NB4 (cell line): Measurements from ENCODE around the gene TBR1.

ENCODE experiments used
- DNase-seq: peaks from one replicate; pipeline ENCODE4 v3.0.0; 2010; ENCODE audit warnings: low read depth
- H3K4me3 ChIP-seq: one replicate; pipeline ENCODE4 v1.5.1; 2011; ENCODE audit warnings: mild to moderate bottlenecking, low read depth, low read length, moderate library complexity
- CTCF ChIP-seq: IDR thresholded peaks from one replicate; pipeline ENCODE4 v1.5.1; 2012; ENCODE audit warnings: low read depth, low read length
- MAX ChIP-seq: IDR thresholded peaks from 2 replicates; pipeline ENCODE4 v1.6.1; 2011; ENCODE audit warnings: low read depth, low read length
- MYC ChIP-seq: IDR thresholded peaks from 2 replicates; pipeline ENCODE4 v1.6.1; 2011; ENCODE audit warnings: low read depth, low read length
- POLR2A ChIP-seq: IDR thresholded peaks from 2 replicates; pipeline ENCODE4 v1.6.1; 2011; ENCODE audit warnings: mild to moderate bottlenecking; ENCODE audit not compliant: insufficient read length; ENCODE audit errors: extremely low read depth

Gene TBR1

GRCh38 chr2:161423421-161424393 lies 7.6 kb downstream of the TBR1 start:
- no peak for TF ChIP-seq POLR2A
- no peak for TF ChIP-seq CTCF
- no peak for TF ChIP-seq MAX
- TF ChIP-seq MYC = no peak
- no peak overlapping the region for H3K4me3 ChIP-seq
- no peak for DNase-seq

- no peak for DNase-seq
- TF ChIP-seq MAX (no peak), POLR2A (no peak), MYC (no peak), CTCF (no peak)
- H3K4me3 ChIP-seq = no peak overlapping the region
Measured at GRCh38 chr2:161424394-161424769, 8.3 kb downstream of the TBR1 start.

- no peak overlapping the region for H3K4me3 ChIP-seq
- TF ChIP-seq MAX (no peak), POLR2A (no peak), MYC (no peak), CTCF (no peak)
- no peak for DNase-seq
Measured at GRCh38 chr2:161424891-161425727, 9.0 kb downstream of the TBR1 start.

- H3K4me3 ChIP-seq = no peak overlapping the region
- no peak for DNase-seq
- TF ChIP-seq MYC = no peak
- no peak for TF ChIP-seq MAX
- TF ChIP-seq POLR2A = no peak
- TF ChIP-seq CTCF = no peak
Measured at GRCh38 chr2:161425728-161426454, 9.8 kb downstream of the TBR1 start.

- DNase-seq = no peak
- no peak for TF ChIP-seq MAX
- no peak for TF ChIP-seq CTCF
- TF ChIP-seq MYC = no peak
- no peak for TF ChIP-seq POLR2A
- no peak overlapping the region for H3K4me3 ChIP-seq
Measured at GRCh38 chr2:161426455-161426921, 10.4 kb downstream of the TBR1 start.
